K562 (cell line): ENCODE results near the gene MSH3. TPM values are rescaled to one million over a fixed set of nuclear protein-coding genes. Genes with fewer than 3 reads are reported as not detected.

Experiments used
- ATAC-seq: fragments of 200-7000 bp; cut with Tn5 transposase; 3 replicates; pipeline ENCODE4 v1.9.1; 2020; ENCODE audit warnings: moderate library complexity
- BruUV-seq: library from RNA; stranded (reverse); fragments of 400-500 nt; replicated peaks from 2 replicates; lab custom pipeline; 2021; lab: Mats Ljungman, UMichigan
- CTCF ChIA-PET: fragments of 300-600 bp; formaldehyde crosslinking; extraction: SDS; loops from one replicate; lab custom pipeline; 2021; ENCODE audit warnings: low intra/inter-chr PET ratio; lab: Yijun Ruan, JAX
- POLR2A ChIA-PET: fragments of 300-600, 350-650 bp; sonication (Branson Sonifier 250); formaldehyde crosslinking; extraction: SDS; loops from one replicate; lab custom pipeline; 2021; ENCODE audit warnings: antibody characterized with exemption, inconsistent platforms; lab: Yijun Ruan, JAX
- DNase-seq, 4 experiments: peaks; one replicate each; pipeline versions ENCODE4 v3.0.0 to v3.0.0-alpha.2; 2011 to 2018; ENCODE audit warnings: low spot score in 3 of 4, mixed read lengths in 3 of 4; ENCODE audit errors: extremely low read depth in 1 of 4
- FAIRE-seq: peaks from 2 replicates; lab custom pipeline; 2011; peaks lifted over from hg19 to GRCh38; lab: Jason Lieb, UNC
- H2AFZ ChIP-seq: 2 replicates; pipeline ENCODE4 v1.6.0; 2011; ENCODE audit warnings: low read depth, low read length, control low read depth, inconsistent platforms
- H3K27ac ChIP-seq: fragments of 200-600 bp; 3 replicates; pipeline ENCODE4 v1.8.0; 2011; ENCODE audit warnings: low read depth, mild to moderate bottlenecking, control low read depth, inconsistent platforms, low read length, moderate library complexity, mixed read lengths; ENCODE audit errors: extremely low read depth
- H3K27me3 ChIP-seq, 2 experiments: fragments of 300-600 bp in 1 of 2; 2 replicates in 1 of 2; 3 replicates in 1 of 2; pipeline versions ENCODE4 v1.6.0 to v1.8.0; 2011; ENCODE audit warnings: inconsistent platforms in 2 of 2, low read length in 2 of 2, mild to moderate bottlenecking in 1 of 2, mixed read lengths in 1 of 2, moderate library complexity in 1 of 2; ENCODE audit not compliant: control insufficient read depth in 2 of 2, insufficient read depth in 2 of 2
- H3K36me3 ChIP-seq: fragments of 300-600 bp; 3 replicates; pipeline ENCODE4 v1.8.0; 2011; ENCODE audit warnings: mild to moderate bottlenecking, low read length, inconsistent platforms; ENCODE audit not compliant: control insufficient read depth, insufficient read depth
- H3K4me1 ChIP-seq, 2 experiments: fragments of 200-600 bp in 1 of 2; replicated peaks in 1 of 2; 2 replicates in 1 of 2; 3 replicates in 1 of 2; pipeline versions ENCODE4 v1.5.1 to v1.8.0; 2011; ENCODE audit warnings: inconsistent platforms in 2 of 2, low read length in 2 of 2, mild to moderate bottlenecking in 1 of 2, mixed read lengths in 1 of 2, moderate library complexity in 1 of 2; ENCODE audit not compliant: control insufficient read depth in 2 of 2, insufficient read depth in 2 of 2
- H3K4me2 ChIP-seq: 2 replicates; pipeline ENCODE4 v1.6.1; 2011; ENCODE audit warnings: low read length, control low read depth, inconsistent platforms, mixed read lengths; ENCODE audit not compliant: insufficient read depth
- H3K4me3 ChIP-seq: fragments of 200-600 bp; sonication (generic), shearing (Covaris generic); 2 replicates; pipeline ENCODE4 v1.5.1; 2016; ENCODE audit warnings: control low read depth, inconsistent platforms
- H3K79me2 ChIP-seq: fragments of 200-600 bp; 3 replicates; pipeline ENCODE4 v1.8.0; 2011; ENCODE audit warnings: low read length, inconsistent platforms; ENCODE audit not compliant: control insufficient read depth, insufficient read depth
- H3K9ac ChIP-seq, 2 experiments: 2 replicates each; pipeline versions ENCODE4 v1.6.0 to v1.6.1; 2011; ENCODE audit warnings: low read depth in 2 of 2, low read length in 2 of 2, control low read depth in 1 of 2, inconsistent platforms in 1 of 2, mild to moderate bottlenecking in 1 of 2, mixed read lengths in 1 of 2; ENCODE audit not compliant: insufficient read depth in 1 of 2
- H3K9me1 ChIP-seq: one replicate; pipeline ENCODE4 v1.6.0; 2011; ENCODE audit warnings: inconsistent platforms, mild to moderate bottlenecking, low read length, moderate library complexity; ENCODE audit not compliant: control insufficient read depth, insufficient read depth
- H3K9me3 ChIP-seq: replicated peaks from 2 replicates; pipeline ENCODE4 v1.5.1; 2011; ENCODE audit warnings: low read depth, low read length, inconsistent platforms; ENCODE audit not compliant: control insufficient read depth, insufficient read depth
- H4K20me1 ChIP-seq: replicated peaks from 2 replicates; pipeline ENCODE4 v1.6.1; 2011; ENCODE audit warnings: low read length, inconsistent platforms, mixed read lengths; ENCODE audit not compliant: control insufficient read depth, insufficient read depth
- BCLAF1 ChIP-seq, 2 experiments: fragments of 450-650 bp in 1 of 2; IDR thresholded peaks; 2 replicates each; pipeline ENCODE4 v1.6.1; 2011 to 2017; ENCODE audit warnings: low read depth in 2 of 2, antibody characterized with exemption in 1 of 2, borderline replicate concordance in 1 of 2, low read length in 1 of 2, mild to moderate bottlenecking in 1 of 2, mixed read lengths in 1 of 2; ENCODE audit not compliant: control insufficient read depth in 1 of 2
- CBX3 ChIP-seq, 2 experiments: IDR thresholded peaks; 1 replicate in 1 of 2; 2 replicates in 1 of 2; pipeline ENCODE4 v1.6.1; 2012; ENCODE audit warnings: inconsistent platforms in 2 of 2, low read length in 2 of 2, borderline replicate concordance in 1 of 2, control low read depth in 1 of 2
- CEBPB ChIP-seq: fragments of 450-650 bp; IDR thresholded peaks from 2 replicates; pipeline ENCODE4 v1.6.1; 2016; ENCODE audit warnings: missing genetic modification characterization, missing compliant biosample characterization
- MTF1 ChIP-seq: fragments of 250-450 bp; sonication (Bioruptor Pico); IDR thresholded peaks from 2 replicates; pipeline ENCODE4 v1.9.0; 2021; ENCODE audit warnings: moderate library complexity, mild to moderate bottlenecking, inconsistent platforms, borderline replicate concordance
- PCBP2 ChIP-seq: fragments of 200-400 bp; formaldehyde crosslinking; IDR thresholded peaks from 2 replicates; pipeline ENCODE4 v1.6.1; 2018; ENCODE audit warnings: low read length, low read depth, mild to moderate bottlenecking, moderate library complexity; ENCODE audit not compliant: poor library complexity, severe bottlenecking
- ZFP1 ChIP-seq: fragments of 450-650 bp; formaldehyde crosslinking; IDR thresholded peaks from 2 replicates; pipeline ENCODE4 v1.4.0; 2020; ENCODE audit warnings: mild to moderate bottlenecking, mixed read lengths
- WGBS: fragments of 100-300 bp; shearing (Covaris generic); methylation state at CpG from one replicate; pipeline ENCODE4 v1.1.6; 2016; ENCODE audit warnings: low coverage, mixed read lengths; ENCODE audit not compliant: insufficient coverage; ENCODE audit errors: missing lambda C conversion rate; 5-methylcytosine and 5-hydroxymethylcytosine counted together
- in situ Hi-C: fragments of 300-500 bp; cut with MboI; formaldehyde crosslinking; loops from 4 replicates; pipeline ENCODE4 v1.15.0; 2018; ENCODE audit warnings: inconsistent platforms, mixed read lengths
- intact Hi-C: fragments of 100-400 bp; cut with micrococcal nuclease; formaldehyde crosslinking; loops from 2 replicates; pipeline ENCODE4 v1.14.2; 2022
- polyA plus RNA-seq, 8 experiments: library from polyadenylated mRNA; depleted of rRNA in 4 of 8; stranded (reverse) in 5 of 8; unstranded in 3 of 8; fragments of >200 nt; fragmentation: Nextera tagmentation in 2 of 8; fragmentation: Illumina TruSeq in 1 of 8; extraction: Ambion mirVana in 2 of 8; extraction: Trizol in 1 of 8; gene quantifications; 2 replicates each; pipeline versions ENCODE4 v1.2.1 to v1.2.3, GENCODE V29; 2011 to 2014; ENCODE audit warnings: inconsistent platforms in 1 of 8, missing spikeins in 1 of 8
- total RNA-seq, 7 experiments: library from RNA; depleted of rRNA in 6 of 7; stranded (reverse); fragments of >200 nt in 6 of 7; fragmentation: Illumina TruSeq in 2 of 7; extraction: Trizol in 2 of 7; gene quantifications; 2 replicates each; pipeline versions ENCODE4 v1.2.1 to v1.2.3, GENCODE V29; 2011 to 2021; ENCODE audit warnings: low replicate concordance in 1 of 7
- TF ChIP-seq, protein P1 (sequence below): sonication (generic); formaldehyde crosslinking; IDR thresholded peaks from 2 replicates; pipeline ENCODE4 v1.8.1; 2022; ENCODE audit warnings: missing genetic modification reagents

MSH3 gene
- total and polyA plus RNA-seq, 9 of the 15 experiments (the other 6 are each of a cell fraction or from before 2014, with no cell fraction given): 3.9 to 17.2 (median 13.2) TPM

DNA sequence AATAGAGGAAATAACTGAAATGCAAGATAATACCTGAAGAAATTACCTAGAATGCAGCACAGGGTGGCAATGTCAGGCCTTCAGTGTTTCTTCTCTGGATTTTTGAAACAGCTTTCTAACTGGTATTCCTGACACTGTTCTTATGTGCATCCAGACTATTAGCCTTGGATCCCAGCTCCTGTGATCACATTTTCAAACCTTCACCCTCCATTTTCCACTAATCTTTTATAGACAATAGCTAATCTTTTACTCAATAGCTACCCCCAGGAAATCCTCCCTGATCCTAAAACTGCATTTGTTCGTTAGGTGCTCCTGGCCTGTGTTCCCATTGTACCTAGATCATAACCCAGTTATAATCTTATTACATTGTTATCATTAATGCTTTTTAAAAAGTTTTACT, 101.8 kb downstream of the MSH3 start:
- no peak for TF ChIP-seq CEBPB
- no peak for TF ChIP-seq BCLAF1 (IDR thresholded peaks at IDR 0.05; ENCODE audit: borderline replicate concordance in 1 of 2, control insufficient read depth in 1 of 2, low read depth in 2 of 2, low read length in 1 of 2)
- TF ChIP-seq PCBP2: no peak
- no peak for TF ChIP-seq ZFP1 (CRISPR knock-in tag)
- no peak for TF ChIP-seq MTF1
- TF ChIP-seq, protein P1, sequence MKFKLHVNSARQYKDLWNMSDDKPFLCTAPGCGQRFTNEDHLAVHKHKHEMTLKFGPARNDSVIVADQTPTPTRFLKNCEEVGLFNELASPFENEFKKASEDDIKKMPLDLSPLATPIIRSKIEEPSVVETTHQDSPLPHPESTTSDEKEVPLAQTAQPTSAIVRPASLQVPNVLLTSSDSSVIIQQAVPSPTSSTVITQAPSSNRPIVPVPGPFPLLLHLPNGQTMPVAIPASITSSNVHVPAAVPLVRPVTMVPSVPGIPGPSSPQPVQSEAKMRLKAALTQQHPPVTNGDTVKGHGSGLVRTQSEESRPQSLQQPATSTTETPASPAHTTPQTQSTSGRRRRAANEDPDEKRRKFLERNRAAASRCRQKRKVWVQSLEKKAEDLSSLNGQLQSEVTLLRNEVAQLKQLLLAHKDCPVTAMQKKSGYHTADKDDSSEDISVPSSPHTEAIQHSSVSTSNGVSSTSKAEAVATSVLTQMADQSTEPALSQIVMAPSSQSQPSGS: no peak
- no peak for TF ChIP-seq CBX3 (IDR thresholded peaks at IDR 0.05; ENCODE audit: borderline replicate concordance in 1 of 2, low read length in 2 of 2)
- BruUV-seq: no TSS peak
- Histone ChIP-seq H3K27ac (no peak overlapping the region), H3K9ac (no peak overlapping the region), H3K27me3 (no peaks in the 10 kb centered on the region), H3K9me3 (no peaks in the 10 kb centered on the region), H3K9me1 (no peaks in the 10 kb centered on the region), H4K20me1 (no peaks in the 10 kb centered on the region), H2AFZ (no peak overlapping the region), H3K4me2 (no peak overlapping the region), H3K36me3 (peaks cover under 1% of the 10 kb centered on the region; the same call in 2 of the 3 replicates), H3K4me3 (no peak overlapping the region), H3K79me2 (no peaks in the 10 kb centered on the region), H3K4me1 (peaks cover 0 to 17% of the 10 kb centered on the region in 2 experiments; a peak in 4 of 5 replicates)
- DNase-seq (no peak), ATAC-seq (no peak), FAIRE-seq (no peak)
- ChIA-PET POLR2A (interaction anchor here (0.5 to 1.2 kb wide), 2 partner anchors 16 to 723 kb away, joined by 3 read pairs; no protein-coding TSS in a partner anchor), CTCF (no interaction called here)
- WGBS: 53% methylated on average over 1 of the region's 1 CpG
- intact Hi-C loops (no loop called here), in situ Hi-C loops (no loop called here)
